Sciatic nerve (tissue), 2 donors: ENCODE measurements around the gene ACTN4. TPM values are rescaled to one million over a fixed set of nuclear protein-coding genes. Genes with fewer than 3 reads are reported as not detected.

Experiments used
- ATAC-seq: fragments of 200-7000 bp; cut with Tn5 transposase; one replicate; pipeline ENCODE4 v1.9.1; 2020; ENCODE audit warnings: mild to moderate bottlenecking, moderate library complexity
- DNase-seq: peaks from one replicate; pipeline ENCODE4 v3.0.0-alpha.2; 2020; ENCODE audit warnings: low spot score
- intact Hi-C: fragments of 100-400 bp; cut with DNase I; formaldehyde crosslinking; loops from one replicate; pipeline ENCODE4 v1.14.2; 2022
- total RNA-seq: library from RNA; stranded (reverse); fragmentation: NEBNext Ultra II Directional; extraction: Animal tissue kit (Norgen Biotek cat#: 25700); gene quantifications from one replicate; pipeline ENCODE4 v1.2.1, GENCODE V29; 2021
- donor health status: DM: no; HTN: no; CAD: no.
- donor health status: DM: no; HTN: no; CAD: no.

The ACTN4 gene
- total RNA-seq, 1 donor from 2014 or later: 597 TPM

- DNase-seq (peak; percentile 63), ATAC-seq (peak; percentile 14)
- intact Hi-C loops: no loop called here
These were observed 80.6 kb downstream of the ACTN4 start for GRCh38 chr19:38727868-38728660.

GRCh38 chr19:38728752-38729541, 81.5 kb downstream of the ACTN4 start:
- intact Hi-C loops: no loop called here

GRCh38 chr19:38729653-38730469, 82.4 kb downstream of the ACTN4 start:
- peak; percentile 53 for ATAC-seq
- DNase-seq: peak; percentile 81
- intact Hi-C loops: no loop called here

More at GRCh38 chr19:38728752-38729541, 81.5 kb downstream of the ACTN4 start:
- DNase-seq (peak; percentile 59), ATAC-seq (no peak)

GRCh38 chr19:38730470-38730730, 83.0 kb downstream of the ACTN4 start:
- ATAC-seq: no peak
- intact Hi-C loops: no loop called here
- DNase-seq: no peak

- intact Hi-C loops: no loop called here
- ATAC-seq (no peak), DNase-seq (peak; percentile 54)
These were observed 83.5 kb downstream of the ACTN4 start for GRCh38 chr19:38730731-38731589.

GRCh38 chr19:38731654-38732301, 84.3 kb downstream of the ACTN4 start:
- ATAC-seq (no peak), DNase-seq (peak; percentile 51)
- intact Hi-C loops: no loop called here

GRCh38 chr19:38733241-38733492, 85.7 kb downstream of the ACTN4 start:
- DNase-seq (no peak), ATAC-seq (no peak)
- intact Hi-C loops: no loop called here

- ATAC-seq (no peak), DNase-seq (peak; percentile 58)
- intact Hi-C loops: no loop called here
These were observed 86.2 kb downstream of the ACTN4 start for GRCh38 chr19:38733493-38734175.

GRCh38 chr19:38734176-38734425, 86.7 kb downstream of the ACTN4 start:
- intact Hi-C loops: no loop called here
- DNase-seq (peak; percentile 51), ATAC-seq (peak; percentile 0)

GRCh38 chr19:38734426-38735256, 87.2 kb downstream of the ACTN4 start:
- DNase-seq (peak; percentile 58), ATAC-seq (peak; percentile 25)
- intact Hi-C loops: no loop called here

- ATAC-seq (no peak), DNase-seq (peak; percentile 60)
- intact Hi-C loops: no loop called here
These were observed 87.8 kb downstream of the ACTN4 start for GRCh38 chr19:38735257-38735686.

- DNase-seq (peak; percentile 75), ATAC-seq (peak; percentile 1)
- intact Hi-C loops: no loop called here
These were observed 88.6 kb downstream of the ACTN4 start for GRCh38 chr19:38736036-38736412.

- DNase-seq (peak; percentile 81), ATAC-seq (peak; percentile 27)
- intact Hi-C loops: no loop called here
These were observed 89.2 kb downstream of the ACTN4 start for GRCh38 chr19:38736413-38737280.

- DNase-seq (peak; percentile 56), ATAC-seq (no peak)
- intact Hi-C loops: no loop called here
These were observed 89.9 kb downstream of the ACTN4 start for GRCh38 chr19:38737281-38737865.

- intact Hi-C loops: no loop called here
- ATAC-seq (no peak), DNase-seq (peak; percentile 58)
These were observed 90.7 kb downstream of the ACTN4 start for GRCh38 chr19:38737921-38738737.
